B cell (primary cell): ENCODE measurements around the gene TSPAN17. TPM values are rescaled to one million over a fixed set of nuclear protein-coding genes. Genes with fewer than 3 reads are reported as not detected.

Source experiments
- ATAC-seq: fragments of 200-7000 bp; cut with Tn5 transposase; one replicate; pipeline ENCODE4 v1.10.0; 2021; ENCODE audit warnings: low read depth, mild to moderate bottlenecking, moderate number of reproducible peaks, moderate library complexity
- CTCF ChIA-PET: fragments of 350-600 bp; sonication (Branson Sonifier 250); formaldehyde crosslinking; loops from one replicate; lab custom pipeline; 2021; ENCODE audit warnings: antibody characterized with exemption, inconsistent platforms; lab: Charles Lee
- POLR2A ChIA-PET: fragments of 350-600 bp; sonication (Branson Sonifier 250); formaldehyde crosslinking; loops from one replicate; lab custom pipeline; 2021; ENCODE audit warnings: antibody characterized with exemption; lab: Charles Lee
- DNase-seq: peaks from one replicate; pipeline ENCODE4 v3.0.0; 2013
- H2AFZ ChIP-seq: 2 replicates; pipeline ENCODE4 v1.6.1; 2012; ENCODE audit warnings: mild to moderate bottlenecking, low read depth, low read length; ENCODE audit not compliant: insufficient read depth, poor library complexity, severe bottlenecking
- H3K27ac ChIP-seq, 2 donors: 1 replicate in 1 of 2; 2 replicates in 1 of 2; pipeline ENCODE4 v1.5.1; 2012 to 2013; ENCODE audit warnings: low read length in 2 of 2, mild to moderate bottlenecking in 2 of 2, moderate library complexity in 1 of 2
- H3K27me3 ChIP-seq, 4 experiments: fragments of 200-600 bp in 1 of 4; sonication (generic) in 1 of 4; replicated peaks in 1 of 4; 1 replicate in 2 of 4; 2 replicates in 2 of 4; pipeline versions ENCODE4 v1.6.1 to v1.7.0; 2013 to 2016; ENCODE audit warnings: low read length in 3 of 4, mild to moderate bottlenecking in 2 of 4, mixed read lengths in 1 of 4, moderate library complexity in 1 of 4; ENCODE audit not compliant: insufficient read depth in 4 of 4, control insufficient read depth in 3 of 4; ENCODE audit errors: control extremely low read depth in 1 of 4
- H3K36me3 ChIP-seq, 2 experiments: replicated peaks in 1 of 2; 1 replicate in 1 of 2; 2 replicates in 1 of 2; pipeline versions ENCODE4 v1.6.1 to v1.7.1; 2013; ENCODE audit warnings: low read length in 1 of 2; ENCODE audit not compliant: insufficient read depth in 2 of 2, control insufficient read depth in 1 of 2; ENCODE audit errors: control extremely low read depth in 1 of 2, extremely low read depth in 1 of 2
- H3K4me1 ChIP-seq, 2 donors: fragments of 200-600 bp in 1 of 2; sonication (generic) in 1 of 2; 1 replicate in 1 of 2; 2 replicates in 1 of 2; pipeline versions ENCODE4 v1.5.1 to v1.6.1; 2013 to 2017; ENCODE audit warnings: low read length in 2 of 2; ENCODE audit not compliant: control insufficient read depth in 2 of 2, insufficient read depth in 2 of 2
- H3K4me2 ChIP-seq: replicated peaks from 2 replicates; pipeline ENCODE3; 2012; ENCODE audit warnings: mild to moderate bottlenecking, low read depth, low read length; ENCODE audit not compliant: poor library complexity, severe bottlenecking
- H3K4me3 ChIP-seq, 5 experiments: fragments of 200-600 bp in 1 of 5; sonication (generic) in 1 of 5; 1 replicate in 3 of 5; 2 replicates in 2 of 5; pipeline versions ENCODE4 v1.5.1 to v1.7.0; 2011 to 2016; ENCODE audit warnings: low read length in 4 of 5, mild to moderate bottlenecking in 4 of 5, low read depth in 2 of 5, control low read depth in 1 of 5, moderate library complexity in 1 of 5; ENCODE audit not compliant: insufficient read depth in 1 of 5; ENCODE audit errors: control extremely low read depth in 1 of 5, extremely low read depth in 1 of 5
- H3K79me2 ChIP-seq: fragments of 200-600 bp; sonication (generic); one replicate; pipeline ENCODE4 v1.6.0; 2016; ENCODE audit warnings: low read length; ENCODE audit not compliant: control insufficient read depth, insufficient read depth
- H3K9ac ChIP-seq: fragments of 200-600 bp; sonication (generic); 2 replicates; pipeline ENCODE4 v1.6.1; 2017; ENCODE audit warnings: mild to moderate bottlenecking, low read length, moderate library complexity
- H3K9me3 ChIP-seq, 3 donors: one replicate each; pipeline versions ENCODE4 v1.6.1 to v1.7.1; 2013; ENCODE audit warnings: low read length in 2 of 3; ENCODE audit not compliant: control insufficient read depth in 2 of 3, insufficient read depth in 1 of 3; ENCODE audit errors: control extremely low read depth in 1 of 3
- H4K20me1 ChIP-seq: 2 replicates; pipeline ENCODE4 v1.6.0; 2012; ENCODE audit warnings: mild to moderate bottlenecking, low read length; ENCODE audit not compliant: insufficient read depth, control insufficient read depth, poor library complexity, severe bottlenecking
- H3K27ac Mint-ChIP-seq: one replicate; pipeline ENCODE4 v1.8.0; 2021; ENCODE audit warnings: mixed read lengths
- H3K27me3 Mint-ChIP-seq: one replicate; pipeline ENCODE4 v1.8.0; 2021; ENCODE audit warnings: mixed read lengths
- H3K4me1 Mint-ChIP-seq: one replicate; pipeline ENCODE4 v1.8.0; 2021; ENCODE audit warnings: mixed read lengths
- H3K4me3 Mint-ChIP-seq: one replicate; pipeline ENCODE4 v1.8.0; 2021; ENCODE audit warnings: mixed read lengths
- H3K9me3 Mint-ChIP-seq: one replicate; pipeline ENCODE4 v1.8.0; 2022; ENCODE audit warnings: mixed read lengths; ENCODE audit not compliant: insufficient read depth
- CTCF ChIP-seq: fragments of 200-600 bp; IDR thresholded peaks from one replicate; pipeline ENCODE4 v1.8.0; 2022; ENCODE audit warnings: antibody characterized with exemption, mild to moderate bottlenecking
- EZH2 ChIP-seq: IDR thresholded peaks from 2 replicates; pipeline ENCODE4 v1.6.1; 2012; ENCODE audit warnings: borderline replicate concordance, low read depth, mild to moderate bottlenecking, moderate library complexity, low read length; ENCODE audit not compliant: insufficient read depth, poor library complexity, severe bottlenecking
- WGBS: methylation state at CpG from one replicate; pipeline ENCODE4 v1.1.5; 2013; ENCODE audit warnings: missing lambda C conversion rate; ENCODE audit not compliant: insufficient coverage; 5-methylcytosine and 5-hydroxymethylcytosine counted together
- intact Hi-C: fragments of 100-400 bp; cut with micrococcal nuclease; formaldehyde crosslinking; loops from one replicate; pipeline ENCODE4 v1.10.0; 2022
- polyA plus RNA-seq: library from polyadenylated mRNA; depleted of rRNA; stranded (reverse); fragments of >200 nt; gene quantifications from 2 replicates; pipeline ENCODE4 v1.2.3, GENCODE V29; 2012
- total RNA-seq, 2 donors: library from RNA; stranded (reverse); fragments of 120-200 nt in 1 of 2; gene quantifications; 1 replicate in 1 of 2; 2 replicates in 1 of 2; pipeline versions ENCODE4 v1.2.3 to v1.2.4, GENCODE V29; 2013 to 2022

TSPAN17 gene
- total and polyA plus RNA-seq, 2 donors (not counting 1 experiment from before 2014, with no cell fraction given), result 20.5 to 21.0 TPM

- H3K9me3 ChIP-seq, result peaks cover 0 to 2% (median 0%) of the 10 kb centered on the region in 3 donors
- Mint-ChIP-seq H3K9me3 (no peaks in the 10 kb centered on the region), H3K4me3 (no peak overlapping the region), H3K4me1 (no peaks in the 10 kb centered on the region), H3K27me3 (no peaks in the 10 kb centered on the region), H3K27ac (no peak overlapping the region)
- ChIA-PET CTCF (interaction anchor here (0.9 kb wide), 1 partner anchor 28 kb away, joined by 3 read pairs; no protein-coding TSS in a partner anchor), POLR2A (no interaction called here)
- H4K20me1 ChIP-seq, result no peaks in the 10 kb centered on the region
- no peak overlapping the region for H3K4me2 ChIP-seq
- no peak overlapping the region for H3K27ac ChIP-seq
- peaks cover 0 to 7% (median 0%) of the 10 kb centered on the region in 4 experiments for H3K27me3 ChIP-seq
- no peaks in the 10 kb centered on the region for H3K79me2 ChIP-seq
- 90% methylated on average over 11 of the region's 12 CpGs for WGBS
- TF ChIP-seq CTCF (no peak), EZH2 (no peak)
- H2AFZ ChIP-seq, result no peak overlapping the region
- H3K4me1 ChIP-seq, result peaks cover 0 to 4% of the 10 kb centered on the region in 2 donors
- intact Hi-C loops, result no loop called here
- no peak for DNase-seq
- no peak overlapping the region for H3K9ac ChIP-seq
- peaks cover 0 to 2% of the 10 kb centered on the region in 2 experiments for H3K36me3 ChIP-seq
- ATAC-seq, result no peak
- H3K4me3 ChIP-seq, result no peak overlapping the region
These were observed 45.3 kb upstream of the TSPAN17 start for GRCh38 chr5:176601901-176602482.

- no peak overlapping the region for H3K4me3 Mint-ChIP-seq
- Histone ChIP-seq H4K20me1 (no peaks in the 10 kb centered on the region), H3K9me3 (peaks cover 0 to 2% (median 0%) of the 10 kb centered on the region in 3 donors), H3K36me3 (peaks cover 0 to 2% of the 10 kb centered on the region in 2 experiments), H3K9ac (no peak overlapping the region), H3K4me2 (no peak overlapping the region), H2AFZ (no peak overlapping the region), H3K27ac (no peak overlapping the region), H3K4me3 (no peak overlapping the region), H3K27me3 (no peaks in the 10 kb centered on the region), H3K79me2 (no peaks in the 10 kb centered on the region), H3K4me1 (no peaks in the 10 kb centered on the region)
- WGBS, result 46% methylated on average over 2 of the region's 2 CpGs
- DNase-seq (no peak), ATAC-seq (no peak)
- POLR2A ChIA-PET, result no interaction called here
- H3K27me3 Mint-ChIP-seq, result no peaks in the 10 kb centered on the region
- intact Hi-C loops, result no loop called here
- no peak for TF ChIP-seq EZH2
- no peak for TF ChIP-seq CTCF
- H3K9me3 Mint-ChIP-seq, result no peaks in the 10 kb centered on the region
- no peak overlapping the region for H3K27ac Mint-ChIP-seq
- peaks cover 2% of the 10 kb centered on the region for H3K4me1 Mint-ChIP-seq
- CTCF ChIA-PET, result interaction anchor here (0.9 kb wide), 1 partner anchor 29 kb away, joined by 3 read pairs; no protein-coding TSS in a partner anchor
These were observed 44.2 kb upstream of the TSPAN17 start for GRCh38 chr5:176603091-176603490.
